HG03280 (cell line): Measurements from ENCODE around the gene KDM4C.

Experiments
- ATAC-seq: cut with Tn5 transposase; IDR thresholded peaks from one replicate; pipeline ENCODE4 v1.9.1; 2021; ENCODE audit warnings: mild to moderate bottlenecking, moderate library complexity; ENCODE audit not compliant: unreplicated experiment

The KDM4C gene

GRCh38 chr9:6852243-6852963, 94.6 kb downstream of the KDM4C start:
- ATAC-seq: no peak

- no peak for ATAC-seq
Observed at GRCh38 chr9:6855860-6856259, 98.1 kb downstream of the KDM4C start.

- no peak for ATAC-seq
Observed at GRCh38 chr9:6864102-6864501, 106.3 kb downstream of the KDM4C start.

GRCh38 chr9:6869081-6869948, 111.5 kb downstream of the KDM4C start:
- ATAC-seq: no peak

GRCh38 chr9:6870149-6870548, 112.4 kb downstream of the KDM4C start:
- ATAC-seq: no peak

- ATAC-seq: no peak
Observed at GRCh38 chr9:6870650-6871477, 113.1 kb downstream of the KDM4C start.

GRCh38 chr9:6873857-6874256, 116.1 kb downstream of the KDM4C start:
- ATAC-seq: no peak

GRCh38 chr9:6876195-6876894, 118.6 kb downstream of the KDM4C start:
- ATAC-seq: no peak

GRCh38 chr9:6877671-6878161, 119.9 kb downstream of the KDM4C start:
- ATAC-seq: no peak

- no peak for ATAC-seq
Observed at GRCh38 chr9:6880626-6881025, 122.9 kb downstream of the KDM4C start.

- no peak for ATAC-seq
Observed at GRCh38 chr9:6884101-6884500, 126.3 kb downstream of the KDM4C start.

- ATAC-seq: no peak
Observed at GRCh38 chr9:6884990-6885389, 127.2 kb downstream of the KDM4C start.

- ATAC-seq: no peak
Observed at GRCh38 chr9:6887051-6887450, 129.3 kb downstream of the KDM4C start.

GRCh38 chr9:6889868-6890267, 132.1 kb downstream of the KDM4C start:
- ATAC-seq: no peak

- peak; percentile 19 for ATAC-seq
Observed at GRCh38 chr9:6893350-6894131, 135.8 kb downstream of the KDM4C start.

GRCh38 chr9:6894135-6894534, 136.4 kb downstream of the KDM4C start:
- peak; percentile 93 for ATAC-seq

GRCh38 chr9:6895754-6896153, 138.0 kb downstream of the KDM4C start:
- ATAC-seq: no peak

- no peak for ATAC-seq
Observed at GRCh38 chr9:6896562-6896961, 138.8 kb downstream of the KDM4C start.

GRCh38 chr9:6897207-6897822, 139.5 kb downstream of the KDM4C start:
- no peak for ATAC-seq
